MM.1S (cell line): ENCODE measurements around the gene PACRG.

Experiments used
- CTCF ChIP-seq: fragments of 300-600 bp; sonication (generic); IDR thresholded peaks from 2 replicates; pipeline ENCODE4 v1.5.1; 2016; ENCODE audit warnings: antibody characterized with exemption, low read length, mixed read lengths
- EZH2 ChIP-seq: fragments of 300-600 bp; sonication (generic); optimal IDR thresholded peaks from 2 replicates; pipeline ENCODE3; 2017; ENCODE audit warnings: low read depth, mild to moderate bottlenecking, antibody characterized with exemption, low read length, mixed read lengths
- EZH2phosphoT487 ChIP-seq: fragments of 300-600 bp; sonication (generic); IDR thresholded peaks from 2 replicates; pipeline ENCODE4 v1.6.1; 2018; ENCODE audit warnings: antibody characterized with exemption, low read length

GRCh38 chr6:163320804-163321203 lies 593.0 kb downstream of the PACRG start:
- TF ChIP-seq EZH2: no peak
- no peak for TF ChIP-seq CTCF
- TF ChIP-seq EZH2phosphoT487: no peak
